ENCODE data around the gene EED.
"Not testable (repeated sequence)": the region's sequence is repeated elsewhere in the genome, so short reads cannot be mapped to it uniquely, and the experiment has no call there.

DNA sequence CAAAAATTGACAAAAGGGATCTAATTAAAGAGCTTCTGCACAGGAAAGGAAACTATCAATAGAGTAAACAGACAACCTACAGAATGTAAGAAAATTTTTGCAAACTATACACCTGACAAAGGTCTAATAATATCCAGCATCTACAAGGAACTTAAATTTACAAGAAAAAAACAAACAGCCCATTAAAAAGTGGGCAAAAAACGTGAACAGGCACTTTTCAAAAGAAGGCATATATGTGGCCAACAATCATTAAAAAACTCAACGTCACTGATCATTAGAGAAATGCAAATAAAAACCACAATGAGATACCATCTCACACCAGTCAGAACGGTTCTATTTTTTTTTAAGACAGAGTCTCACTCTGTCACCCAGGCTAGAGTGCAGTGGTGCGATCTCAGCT lies 20.0 kb upstream of the EED start:
- TF ChIP-seq, protein P1, sequence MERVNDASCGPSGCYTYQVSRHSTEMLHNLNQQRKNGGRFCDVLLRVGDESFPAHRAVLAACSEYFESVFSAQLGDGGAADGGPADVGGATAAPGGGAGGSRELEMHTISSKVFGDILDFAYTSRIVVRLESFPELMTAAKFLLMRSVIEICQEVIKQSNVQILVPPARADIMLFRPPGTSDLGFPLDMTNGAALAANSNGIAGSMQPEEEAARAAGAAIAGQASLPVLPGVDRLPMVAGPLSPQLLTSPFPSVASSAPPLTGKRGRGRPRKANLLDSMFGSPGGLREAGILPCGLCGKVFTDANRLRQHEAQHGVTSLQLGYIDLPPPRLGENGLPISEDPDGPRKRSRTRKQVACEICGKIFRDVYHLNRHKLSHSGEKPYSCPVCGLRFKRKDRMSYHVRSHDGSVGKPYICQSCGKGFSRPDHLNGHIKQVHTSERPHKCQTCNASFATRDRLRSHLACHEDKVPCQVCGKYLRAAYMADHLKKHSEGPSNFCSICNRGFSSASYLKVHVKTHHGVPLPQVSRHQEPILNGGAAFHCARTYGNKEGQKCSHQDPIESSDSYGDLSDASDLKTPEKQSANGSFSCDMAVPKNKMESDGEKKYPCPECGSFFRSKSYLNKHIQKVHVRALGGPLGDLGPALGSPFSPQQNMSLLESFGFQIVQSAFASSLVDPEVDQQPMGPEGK (CRISPR knock-in tag; IDR thresholded peaks at IDR 0.05; ENCODE audit: borderline replicate concordance) = not testable (repeated sequence)
- TF ChIP-seq SNAI2 (CRISPR knock-in tag; IDR thresholded peaks at IDR 0.05); ZFP3 (CRISPR knock-in tag; IDR thresholded peaks at IDR 0.05); ZNF565 (CRISPR knock-in tag; conservative IDR thresholded peaks at IDR 0.05; ENCODE audit: low read depth); TOX (CRISPR knock-in tag; IDR thresholded peaks at IDR 0.05; ENCODE audit: borderline replicate concordance); OSR1 (CRISPR knock-in tag; IDR thresholded peaks at IDR 0.05); CSDC2 (CRISPR knock-in tag; IDR thresholded peaks at IDR 0.05); ARNTL (CRISPR knock-in tag; IDR thresholded peaks at IDR 0.05; ENCODE audit: borderline replicate concordance, low read depth); ZFP30 (CRISPR knock-in tag; IDR thresholded peaks at IDR 0.05); PPARA (CRISPR knock-in tag; IDR thresholded peaks at IDR 0.05; ENCODE audit: borderline replicate concordance); ZNF8 (CRISPR knock-in tag; IDR thresholded peaks at IDR 0.05): not testable (repeated sequence)
- TF ChIP-seq, protein P2, sequence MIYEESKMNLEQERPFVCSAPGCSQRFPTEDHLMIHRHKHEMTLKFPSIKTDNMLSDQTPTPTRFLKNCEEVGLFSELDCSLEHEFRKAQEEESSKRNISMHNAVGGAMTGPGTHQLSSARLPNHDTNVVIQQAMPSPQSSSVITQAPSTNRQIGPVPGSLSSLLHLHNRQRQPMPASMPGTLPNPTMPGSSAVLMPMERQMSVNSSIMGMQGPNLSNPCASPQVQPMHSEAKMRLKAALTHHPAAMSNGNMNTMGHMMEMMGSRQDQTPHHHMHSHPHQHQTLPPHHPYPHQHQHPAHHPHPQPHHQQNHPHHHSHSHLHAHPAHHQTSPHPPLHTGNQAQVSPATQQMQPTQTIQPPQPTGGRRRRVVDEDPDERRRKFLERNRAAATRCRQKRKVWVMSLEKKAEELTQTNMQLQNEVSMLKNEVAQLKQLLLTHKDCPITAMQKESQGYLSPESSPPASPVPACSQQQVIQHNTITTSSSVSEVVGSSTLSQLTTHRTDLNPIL (CRISPR knock-in tag; IDR thresholded peaks at IDR 0.05; ENCODE audit: low read depth) = not testable (repeated sequence)
- TF ChIP-seq, protein P3, sequence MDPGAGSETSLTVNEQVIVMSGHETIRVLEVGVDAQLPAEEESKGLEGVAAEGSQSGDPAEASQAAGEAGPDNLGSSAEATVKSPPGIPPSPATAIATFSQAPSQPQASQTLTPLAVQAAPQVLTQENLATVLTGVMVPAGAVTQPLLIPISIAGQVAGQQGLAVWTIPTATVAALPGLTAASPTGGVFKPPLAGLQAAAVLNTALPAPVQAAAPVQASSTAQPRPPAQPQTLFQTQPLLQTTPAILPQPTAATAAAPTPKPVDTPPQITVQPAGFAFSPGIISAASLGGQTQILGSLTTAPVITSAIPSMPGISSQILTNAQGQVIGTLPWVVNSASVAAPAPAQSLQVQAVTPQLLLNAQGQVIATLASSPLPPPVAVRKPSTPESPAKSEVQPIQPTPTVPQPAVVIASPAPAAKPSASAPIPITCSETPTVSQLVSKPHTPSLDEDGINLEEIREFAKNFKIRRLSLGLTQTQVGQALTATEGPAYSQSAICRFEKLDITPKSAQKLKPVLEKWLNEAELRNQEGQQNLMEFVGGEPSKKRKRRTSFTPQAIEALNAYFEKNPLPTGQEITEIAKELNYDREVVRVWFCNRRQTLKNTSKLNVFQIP (CRISPR knock-in tag; IDR thresholded peaks at IDR 0.05; ENCODE audit: borderline replicate concordance, low read depth) = not testable (repeated sequence)
